Calu3 (cell line): ENCODE measurements around the gene TTC27. TPM values are rescaled to one million over a fixed set of nuclear protein-coding genes. Genes with fewer than 3 reads are reported as not detected.

Source experiments
- BruUV-seq: library from RNA; stranded (reverse); fragments of 400-500 nt; replicated peaks from 2 replicates; lab custom pipeline; 2021; lab: Mats Ljungman, UMichigan
- CTCF ChIA-PET: fragments of 300-600 bp; sonication (Branson Sonifier 250); formaldehyde crosslinking; loops from one replicate; lab custom pipeline; 2022; ENCODE audit warnings: antibody characterized with exemption; lab: Charles Lee
- DNase-seq: peaks from one replicate; pipeline ENCODE4 v3.0.0; 2022
- H3K27ac Mint-ChIP-seq: one replicate; pipeline ENCODE4 v1.8.0; 2022; ENCODE audit warnings: mixed read lengths; ENCODE audit not compliant: unreplicated experiment
- H3K27me3 Mint-ChIP-seq: one replicate; pipeline ENCODE4 v1.8.0; 2022; ENCODE audit warnings: mixed read lengths; ENCODE audit not compliant: unreplicated experiment
- H3K36me3 Mint-ChIP-seq: one replicate; pipeline ENCODE4 v1.8.0; 2022; ENCODE audit warnings: mild to moderate bottlenecking, moderate library complexity, mixed read lengths; ENCODE audit not compliant: insufficient read depth, unreplicated experiment
- H3K4me1 Mint-ChIP-seq: one replicate; pipeline ENCODE4 v1.8.0; 2022; ENCODE audit warnings: mild to moderate bottlenecking, low read depth, mixed read lengths; ENCODE audit not compliant: unreplicated experiment
- H3K4me3 Mint-ChIP-seq: one replicate; pipeline ENCODE4 v1.8.0; 2022; ENCODE audit warnings: mild to moderate bottlenecking, low read depth, moderate library complexity, mixed read lengths; ENCODE audit not compliant: unreplicated experiment
- H3K9me3 Mint-ChIP-seq: one replicate; pipeline ENCODE4 v1.8.0; 2022; ENCODE audit warnings: low read depth, mixed read lengths; ENCODE audit not compliant: unreplicated experiment
- CTCF ChIP-seq: fragments of 200-600 bp; IDR thresholded peaks from one replicate; pipeline ENCODE4 v1.8.0; 2022; ENCODE audit warnings: antibody characterized with exemption; ENCODE audit not compliant: unreplicated experiment
- intact Hi-C: fragments of 100-400 bp; cut with micrococcal nuclease; formaldehyde crosslinking; loops from one replicate; pipeline ENCODE4 v1.10.0; 2022; ENCODE audit not compliant: unreplicated experiment
- total RNA-seq: library from RNA; stranded (reverse); gene quantifications from 2 replicates; pipeline ENCODE4 v1.2.3, GENCODE V29; 2022

Gene TTC27
- total RNA-seq, 1 experiment from 2014 or later, result 20.1 TPM

- no peaks in the 10 kb centered on the region for H3K4me1 Mint-ChIP-seq
- DNase-seq, result no peak
- no peak for TF ChIP-seq CTCF
- no TSS peak for BruUV-seq
- H3K9me3 Mint-ChIP-seq, result no peaks in the 10 kb centered on the region
- intact Hi-C loops, result no loop called here
- no peak overlapping the region for H3K27ac Mint-ChIP-seq
- CTCF ChIA-PET, result no interaction called here
- no peak overlapping the region for H3K4me3 Mint-ChIP-seq
- H3K27me3 Mint-ChIP-seq, result no peaks in the 10 kb centered on the region
- H3K36me3 Mint-ChIP-seq, result no peaks in the 10 kb centered on the region
Observed at GRCh38 chr2:32739664-32740063, 111.8 kb downstream of the TTC27 start.

- Mint-ChIP-seq H3K27me3 (no peaks in the 10 kb centered on the region), H3K27ac (no peak overlapping the region), H3K9me3 (no peaks in the 10 kb centered on the region), H3K4me3 (no peak overlapping the region), H3K36me3 (no peaks in the 10 kb centered on the region), H3K4me1 (no peaks in the 10 kb centered on the region)
- intact Hi-C loops, result no loop called here
- DNase-seq, result no peak
- CTCF ChIA-PET, result interaction anchor here (0.7 kb wide), 2 partner anchors 13 to 644 kb away, joined by 3 read pairs; no protein-coding TSS in a partner anchor
- no peak for TF ChIP-seq CTCF
- BruUV-seq, result no TSS peak
Observed at GRCh38 chr2:32741575-32741974, 113.7 kb downstream of the TTC27 start.

- no peak overlapping the region for H3K4me3 Mint-ChIP-seq
- DNase-seq, result no peak
- H3K36me3 Mint-ChIP-seq, result no peaks in the 10 kb centered on the region
- H3K9me3 Mint-ChIP-seq, result no peaks in the 10 kb centered on the region
- no TSS peak for BruUV-seq
- intact Hi-C loops, result no loop called here
- no peak for TF ChIP-seq CTCF
- H3K27me3 Mint-ChIP-seq, result no peaks in the 10 kb centered on the region
- H3K4me1 Mint-ChIP-seq, result no peaks in the 10 kb centered on the region
- CTCF ChIA-PET, result interaction anchor here (0.6 kb wide), 1 partner anchor 38 kb away, joined by 4 read pairs; no protein-coding TSS in a partner anchor
- H3K27ac Mint-ChIP-seq, result no peak overlapping the region
Observed at GRCh38 chr2:32742376-32742775, 114.5 kb downstream of the TTC27 start.

- Mint-ChIP-seq H3K9me3 (no peaks in the 10 kb centered on the region), H3K27me3 (no peaks in the 10 kb centered on the region), H3K4me3 (no peak overlapping the region), H3K36me3 (no peaks in the 10 kb centered on the region), H3K27ac (no peak overlapping the region), H3K4me1 (no peaks in the 10 kb centered on the region)
- DNase-seq, result no peak
- no peak for TF ChIP-seq CTCF
- intact Hi-C loops, result no loop called here
- no TSS peak for BruUV-seq
- CTCF ChIA-PET, result no interaction called here
Observed at GRCh38 chr2:32743480-32744236, 115.8 kb downstream of the TTC27 start.
